ENCODE measurements around the gene SHOX.

The SHOX gene

GRCh38 chrX:675279-675954, 44.8 kb downstream of the SHOX start:
- no peak for DNase-seq

- no peak for DNase-seq
These were observed 45.3 kb downstream of the SHOX start for GRCh38 chrX:675955-676295.

- no peak for DNase-seq
These were observed 46.8 kb downstream of the SHOX start for GRCh38 chrX:677376-677775.

- DNase-seq = no peak
These were observed 48.8 kb downstream of the SHOX start for GRCh38 chrX:679291-679979.

GRCh38 chrX:680062-680461, 49.5 kb downstream of the SHOX start:
- no peak for DNase-seq

- no peak for DNase-seq
These were observed 51.4 kb downstream of the SHOX start for GRCh38 chrX:681989-682388.

- no peak for DNase-seq
These were observed 52.3 kb downstream of the SHOX start for GRCh38 chrX:682892-683291.

GRCh38 chrX:683576-683975, 53.0 kb downstream of the SHOX start:
- DNase-seq = no peak

- DNase-seq = no peak
These were observed 54.8 kb downstream of the SHOX start for GRCh38 chrX:685120-686032.

- no peak for DNase-seq
These were observed 59.4 kb downstream of the SHOX start for GRCh38 chrX:689983-690382.

GRCh38 chrX:694800-695199, 64.2 kb downstream of the SHOX start:
- DNase-seq = no peak

GRCh38 chrX:698206-698605, 67.6 kb downstream of the SHOX start:
- no peak for DNase-seq

GRCh38 chrX:700936-701335, 70.3 kb downstream of the SHOX start:
- DNase-seq = no peak

GRCh38 chrX:701673-702072, 71.1 kb downstream of the SHOX start:
- DNase-seq = no peak

GRCh38 chrX:703466-703865, 72.9 kb downstream of the SHOX start:
- no peak for DNase-seq

GRCh38 chrX:703866-704265, 73.3 kb downstream of the SHOX start:
- no peak for DNase-seq
